ENCODE results near the gene TFIP11. TPM values are rescaled to one million over a fixed set of nuclear protein-coding genes. Genes with fewer than 3 reads are reported as not detected.

TFIP11 gene
- total RNA-seq, 4 donors from 2014 or later: 29.1 to 55.0 (median 35.7) TPM

DNA sequence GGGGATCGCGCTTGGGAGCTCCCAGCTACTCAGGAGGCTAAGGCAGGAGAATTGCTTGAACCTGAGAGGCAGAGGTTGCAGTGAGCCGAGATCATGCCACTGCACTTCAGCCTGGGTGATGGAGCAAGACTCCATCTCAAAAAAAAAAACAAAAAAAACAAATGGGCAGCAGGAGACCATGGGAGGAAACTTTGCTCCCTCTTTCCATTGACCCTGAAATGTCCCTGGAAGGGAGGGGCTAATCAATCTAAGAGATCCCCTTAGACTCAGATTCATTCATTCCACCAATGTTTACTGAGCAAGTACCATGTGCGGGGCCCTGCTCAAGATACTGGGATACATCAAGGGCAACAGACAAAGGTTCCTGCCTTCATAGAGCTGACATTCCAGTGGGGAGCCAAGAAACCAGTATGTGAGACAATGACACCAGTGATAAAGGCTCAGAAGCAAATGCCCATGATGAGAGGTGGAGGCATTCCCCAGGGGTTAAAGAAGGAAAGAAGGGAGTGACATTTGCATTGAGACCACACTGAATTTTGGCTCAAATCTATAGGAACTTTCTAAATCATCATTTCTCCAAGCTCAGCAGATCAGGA is 37.7 kb upstream of the TFIP11 start:
- intact Hi-C loops (cut with DNase I; ENCODE audit: low total_unique reads): no loop called here
- TF ChIP-seq POLR2A (IDR thresholded peaks at IDR 0.05): no peak
- TF ChIP-seq, protein P1, sequence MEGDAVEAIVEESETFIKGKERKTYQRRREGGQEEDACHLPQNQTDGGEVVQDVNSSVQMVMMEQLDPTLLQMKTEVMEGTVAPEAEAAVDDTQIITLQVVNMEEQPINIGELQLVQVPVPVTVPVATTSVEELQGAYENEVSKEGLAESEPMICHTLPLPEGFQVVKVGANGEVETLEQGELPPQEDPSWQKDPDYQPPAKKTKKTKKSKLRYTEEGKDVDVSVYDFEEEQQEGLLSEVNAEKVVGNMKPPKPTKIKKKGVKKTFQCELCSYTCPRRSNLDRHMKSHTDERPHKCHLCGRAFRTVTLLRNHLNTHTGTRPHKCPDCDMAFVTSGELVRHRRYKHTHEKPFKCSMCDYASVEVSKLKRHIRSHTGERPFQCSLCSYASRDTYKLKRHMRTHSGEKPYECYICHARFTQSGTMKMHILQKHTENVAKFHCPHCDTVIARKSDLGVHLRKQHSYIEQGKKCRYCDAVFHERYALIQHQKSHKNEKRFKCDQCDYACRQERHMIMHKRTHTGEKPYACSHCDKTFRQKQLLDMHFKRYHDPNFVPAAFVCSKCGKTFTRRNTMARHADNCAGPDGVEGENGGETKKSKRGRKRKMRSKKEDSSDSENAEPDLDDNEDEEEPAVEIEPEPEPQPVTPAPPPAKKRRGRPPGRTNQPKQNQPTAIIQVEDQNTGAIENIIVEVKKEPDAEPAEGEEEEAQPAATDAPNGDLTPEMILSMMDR (IDR thresholded peaks at IDR 0.05): no peak
- 95 to 97% methylated on average over 4 of the region's 4 CpGs for WGBS, 2 donors

GRCh38 chr22:26548984-26549383 is 36.7 kb upstream of the TFIP11 start:
- intact Hi-C loops (cut with DNase I; ENCODE audit: low total_unique reads): no loop called here
- TF ChIP-seq POLR2A (IDR thresholded peaks at IDR 0.05): no peak
- TF ChIP-seq, protein P1 (IDR thresholded peaks at IDR 0.05): no peak
- 49 to 56% methylated on average over 6 of the region's 6 CpGs for WGBS, 2 donors
- DNase-seq (ENCODE audit: low spot score in 2 of 2): peak in 1 of 2 donors; percentile 37
- H3K4me3 ChIP-seq (ENCODE audit: low read depth, poor library complexity, severe bottlenecking): no peak overlapping the region

More for the DNA sequence above, 37.7 kb upstream of the TFIP11 start:
- H3K4me3 ChIP-seq (ENCODE audit: low read depth, poor library complexity, severe bottlenecking): no peak overlapping the region
- DNase-seq (ENCODE audit: low spot score in 2 of 2): no peak

DNA sequence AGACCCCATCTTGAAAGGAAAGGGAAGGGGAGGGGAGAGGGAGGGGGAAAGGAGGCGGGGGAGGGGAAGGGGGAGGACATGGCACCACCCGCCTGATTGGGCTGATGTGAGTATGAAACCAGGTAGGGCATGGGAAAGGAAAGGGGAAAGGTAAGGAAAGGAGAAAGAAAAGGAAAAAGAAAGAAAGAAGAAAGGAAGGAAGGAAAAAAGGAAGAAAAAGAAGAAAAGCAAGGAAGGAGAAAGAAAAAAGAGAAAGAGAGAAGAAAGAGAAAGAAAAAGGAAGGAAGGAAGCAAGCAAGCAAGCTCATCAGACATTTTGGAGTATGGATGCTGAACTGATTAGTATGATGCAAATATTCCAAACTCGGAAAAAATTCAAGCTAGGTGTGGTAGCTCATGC is 36.0 kb upstream of the TFIP11 start:
- H3K4me3 ChIP-seq (ENCODE audit: low read depth, poor library complexity, severe bottlenecking): no peak overlapping the region
- intact Hi-C loops (cut with DNase I; ENCODE audit: low total_unique reads): no loop called here
- DNase-seq (ENCODE audit: low spot score in 2 of 2): no peak
- WGBS, 2 donors: 82 to 84% methylated on average over 3 of the region's 3 CpGs
- TF ChIP-seq, protein P1 (IDR thresholded peaks at IDR 0.05): no peak
- TF ChIP-seq POLR2A (IDR thresholded peaks at IDR 0.05): no peak

- intact Hi-C loops (cut with DNase I; ENCODE audit: low total_unique reads): no loop called here
- TF ChIP-seq, protein P1 (IDR thresholded peaks at IDR 0.05): no peak
- no peak for TF ChIP-seq POLR2A (IDR thresholded peaks at IDR 0.05)
- WGBS, 2 donors: 89 to 94% methylated on average over 4 of the region's 4 CpGs
- no peak overlapping the region for H3K4me3 ChIP-seq (ENCODE audit: low read depth, poor library complexity, severe bottlenecking)
- DNase-seq (ENCODE audit: low spot score in 2 of 2): no peak
Observed at GRCh38 chr22:26547837-26548236, 35.6 kb upstream of the TFIP11 start.

DNA sequence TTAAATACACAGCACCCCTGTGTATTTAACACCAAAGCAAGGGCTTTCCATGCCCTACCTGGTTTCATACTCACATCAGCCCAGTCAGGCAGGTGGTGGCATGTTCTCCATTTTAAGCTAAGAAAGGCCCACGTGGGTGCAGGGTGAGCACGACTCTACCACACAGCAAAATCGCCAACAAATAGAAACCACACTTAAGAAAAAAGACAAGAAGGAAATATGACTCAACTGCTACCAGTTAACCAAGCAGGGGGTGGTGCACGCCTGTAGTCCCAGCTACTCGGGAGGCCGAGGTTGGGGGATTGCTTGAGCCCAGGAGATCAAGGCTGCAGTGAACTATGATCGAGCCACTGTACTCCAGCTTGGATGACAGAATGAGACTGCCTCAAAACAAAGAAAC is 35.2 kb upstream of the TFIP11 start:
- 61 to 68% methylated on average over 7 of the region's 7 CpGs for WGBS, 2 donors
- no peak for DNase-seq (ENCODE audit: low spot score in 2 of 2)
- TF ChIP-seq, protein P1 (IDR thresholded peaks at IDR 0.05): no peak
- no peak for TF ChIP-seq POLR2A (IDR thresholded peaks at IDR 0.05)
- no peak overlapping the region for H3K4me3 ChIP-seq (ENCODE audit: low read depth, poor library complexity, severe bottlenecking)
- intact Hi-C loops (cut with DNase I; ENCODE audit: low total_unique reads): no loop called here

DNA sequence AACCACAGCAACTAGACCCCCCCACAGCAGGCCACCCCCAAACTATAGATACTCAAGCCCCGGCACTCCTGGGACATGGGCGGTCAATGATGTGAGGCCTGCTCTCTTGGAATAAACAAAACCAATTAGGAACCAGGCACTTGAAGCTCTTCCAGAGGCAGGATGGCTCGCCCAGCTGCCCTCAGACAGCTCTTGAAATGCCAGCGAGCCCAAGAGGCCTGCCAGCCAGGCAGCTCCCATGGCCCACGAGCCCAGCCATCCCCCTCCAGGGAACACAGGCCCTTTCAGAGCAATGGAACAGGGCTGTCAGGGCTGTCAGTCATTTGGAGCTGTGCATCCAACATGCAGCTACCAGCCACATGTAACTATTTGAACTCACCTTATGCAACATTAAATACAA is 34.0 kb upstream of the TFIP11 start:
- intact Hi-C loops (cut with DNase I; ENCODE audit: low total_unique reads): no loop called here
- DNase-seq (ENCODE audit: low spot score in 2 of 2): no peak
- 58 to 65% methylated on average over 5 of the region's 5 CpGs for WGBS, 2 donors
- no peak overlapping the region for H3K4me3 ChIP-seq (ENCODE audit: low read depth, poor library complexity, severe bottlenecking)
- TF ChIP-seq, protein P1 (IDR thresholded peaks at IDR 0.05): no peak
- TF ChIP-seq POLR2A (IDR thresholded peaks at IDR 0.05): no peak
